T47D (cell line): ENCODE results near the gene CRISP1.
"Not testable (repeated sequence)": the region's sequence is repeated elsewhere in the genome, so short reads cannot be mapped to it uniquely, and the experiment has no call there.

Experiments used
- DNase-seq, 2 experiments: peaks; one replicate each; pipeline versions ENCODE4 v3.0.0 to v3.0.0-alpha.2; 2011 to 2012; ENCODE audit warnings: low read depth in 1 of 2, low spot score in 1 of 2
- JUND ChIP-seq: IDR thresholded peaks from 2 replicates; pipeline ENCODE4 v1.6.1; 2012; ENCODE audit warnings: low read depth
- in situ Hi-C: cut with HindIII; loops from 2 replicates; pipeline ENCODE4 v1.10.0; 2016; ENCODE audit warnings: low sequenced_read_pairs, low pct_unique_long_range_greater_than_20kb

The CRISP1 gene

GRCh38 chr6:49826743-49827406 is 39.5 kb downstream of the CRISP1 start:
- no peak for TF ChIP-seq JUND

DNA sequence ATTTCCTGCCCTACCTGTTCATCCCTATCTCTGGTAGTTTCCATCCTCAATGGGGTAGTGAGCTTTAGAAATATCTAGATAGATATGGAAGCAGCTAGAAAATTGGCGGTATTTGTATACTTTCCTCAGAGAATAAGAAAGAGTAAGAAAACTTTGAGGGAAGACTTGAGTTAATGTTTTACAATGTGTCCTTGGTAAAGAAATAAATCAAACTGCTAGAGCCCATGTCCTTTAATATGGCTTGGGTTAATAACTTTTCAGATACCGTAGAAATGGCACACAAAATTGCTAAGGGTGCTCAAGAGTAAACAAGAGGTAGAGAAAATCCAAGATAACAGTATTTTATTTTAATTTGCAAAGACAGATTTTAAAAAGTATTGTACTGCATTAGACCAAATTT is 51.2 kb downstream of the CRISP1 start:
- in situ Hi-C loops: no loop called here
- DNase-seq: no peak
- TF ChIP-seq JUND: no peak

More at GRCh38 chr6:49826743-49827406, 39.5 kb downstream of the CRISP1 start:
- no peak for DNase-seq
- in situ Hi-C loops: no loop called here

DNA sequence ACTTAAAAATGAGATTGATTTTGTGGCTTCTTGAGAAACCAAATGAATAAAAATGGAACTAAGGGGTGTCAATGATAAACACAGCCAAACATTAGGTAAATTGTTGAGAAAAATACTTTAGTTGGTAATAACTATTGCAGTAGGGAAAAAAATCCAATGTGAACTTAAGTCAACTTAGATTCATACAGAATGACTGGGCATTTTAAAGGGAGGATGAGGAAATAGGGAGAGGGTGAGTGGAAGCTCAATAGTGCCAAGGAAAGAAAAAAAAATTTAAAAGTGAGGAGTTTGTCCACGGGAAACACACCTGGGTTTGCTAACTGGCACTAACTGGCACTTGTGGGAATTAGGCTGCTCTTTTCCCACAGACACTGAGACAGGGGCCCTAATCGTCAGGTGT is 53.1 kb downstream of the CRISP1 start:
- no peak for DNase-seq
- no peak for TF ChIP-seq JUND
- in situ Hi-C loops: no loop called here

DNA sequence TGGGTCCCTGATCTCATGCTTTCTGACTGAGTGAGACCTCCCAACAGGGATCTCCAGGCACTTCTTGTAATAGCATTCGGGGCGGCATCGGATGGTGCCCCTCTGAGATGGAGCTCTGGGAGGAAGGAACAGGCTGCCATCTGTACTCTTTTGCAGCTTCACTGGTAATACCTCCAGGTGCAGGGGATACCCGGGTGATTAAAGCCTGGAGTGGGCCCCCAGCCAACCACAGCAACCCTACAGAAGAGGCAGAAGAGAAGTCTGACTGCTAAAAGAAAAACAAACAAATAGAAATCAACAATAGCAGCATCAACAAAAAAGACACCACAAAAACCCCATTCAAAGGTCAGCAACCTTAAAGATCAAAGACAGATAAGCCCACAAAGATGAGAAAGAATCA is 60.2 kb downstream of the CRISP1 start:
- no peak for TF ChIP-seq JUND
- in situ Hi-C loops: no loop called here

GRCh38 chr6:49805246-49805645 is 61.1 kb downstream of the CRISP1 start:
- TF ChIP-seq JUND: no peak
- no peak for DNase-seq
- in situ Hi-C loops: no loop called here

More for the DNA sequence above, 60.2 kb downstream of the CRISP1 start:
- DNase-seq: no peak

DNA sequence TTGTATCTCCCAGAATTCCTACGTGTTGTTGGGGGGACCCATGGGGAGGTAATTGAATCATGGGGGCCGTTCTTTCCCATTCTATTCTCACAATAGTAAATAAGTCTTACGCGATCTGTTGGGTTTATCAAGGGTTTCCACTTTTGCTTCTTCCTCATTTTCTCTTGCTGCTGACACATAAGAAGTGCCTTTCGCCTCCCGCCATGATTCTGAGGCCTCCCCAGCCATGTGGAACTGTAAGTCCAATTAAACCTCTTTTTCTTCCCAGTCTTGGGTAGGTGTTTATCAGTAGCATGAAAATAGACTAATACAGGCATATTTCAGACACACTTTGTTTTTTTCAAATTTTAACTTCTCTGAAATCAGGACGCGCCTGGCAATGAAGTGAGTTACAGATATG is 64.8 kb downstream of the CRISP1 start:
- DNase-seq: no peak
- in situ Hi-C loops: no loop called here
- no peak for TF ChIP-seq JUND

DNA sequence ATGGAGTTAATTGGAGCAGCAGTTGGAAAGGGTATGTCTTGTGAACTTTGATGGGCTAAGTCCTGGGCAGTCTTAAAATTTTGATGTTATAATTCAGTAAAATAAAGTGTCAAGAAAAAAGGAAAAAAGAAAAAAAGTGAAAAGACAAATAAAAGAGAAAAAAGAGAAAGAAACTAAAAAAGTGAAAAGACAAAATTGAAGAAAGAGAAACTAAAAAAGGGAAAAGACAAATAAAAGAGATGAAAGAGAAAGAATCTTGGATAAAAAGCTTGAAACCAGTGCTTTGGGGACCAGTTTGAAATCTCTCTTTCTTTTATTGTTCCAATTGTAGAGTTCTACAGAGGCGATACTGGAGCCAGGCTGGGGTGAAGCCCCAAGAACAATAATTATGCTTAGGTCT is 67.2 kb downstream of the CRISP1 start:
- TF ChIP-seq JUND: no peak
- in situ Hi-C loops: no loop called here
- no peak for DNase-seq

DNA sequence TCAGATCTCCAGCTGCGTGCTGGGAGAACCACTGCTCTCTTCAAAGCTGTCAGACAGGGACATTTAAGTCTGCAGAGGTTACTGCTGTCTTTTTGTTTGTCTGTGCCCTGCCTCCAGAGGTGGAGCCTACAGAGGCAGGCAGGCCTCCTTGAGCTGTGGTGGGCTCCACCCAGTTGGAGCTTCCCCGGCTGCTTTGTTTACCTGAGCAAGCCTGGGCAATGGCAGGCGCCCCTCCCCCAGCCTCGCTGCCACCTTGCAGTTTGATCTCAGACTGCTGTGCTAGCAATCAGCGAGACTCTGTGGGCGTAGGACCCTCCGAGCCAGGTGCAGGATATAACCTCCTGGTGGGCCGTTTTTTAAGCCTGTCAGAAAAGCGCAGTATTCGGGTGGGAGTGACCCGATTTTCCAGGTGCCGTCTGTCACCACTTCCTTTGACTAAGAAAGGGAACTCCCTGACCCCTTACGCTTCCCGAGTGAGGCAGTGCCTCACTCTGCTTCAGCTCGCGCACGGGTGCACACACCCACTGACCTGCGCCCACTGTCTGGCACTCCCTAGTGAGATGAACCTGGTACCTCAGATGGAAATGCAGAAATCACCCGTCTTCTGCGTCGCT is 69.4 kb downstream of the CRISP1 start:
- DNase-seq, in situ Hi-C loops: not testable (repeated sequence)

DNA sequence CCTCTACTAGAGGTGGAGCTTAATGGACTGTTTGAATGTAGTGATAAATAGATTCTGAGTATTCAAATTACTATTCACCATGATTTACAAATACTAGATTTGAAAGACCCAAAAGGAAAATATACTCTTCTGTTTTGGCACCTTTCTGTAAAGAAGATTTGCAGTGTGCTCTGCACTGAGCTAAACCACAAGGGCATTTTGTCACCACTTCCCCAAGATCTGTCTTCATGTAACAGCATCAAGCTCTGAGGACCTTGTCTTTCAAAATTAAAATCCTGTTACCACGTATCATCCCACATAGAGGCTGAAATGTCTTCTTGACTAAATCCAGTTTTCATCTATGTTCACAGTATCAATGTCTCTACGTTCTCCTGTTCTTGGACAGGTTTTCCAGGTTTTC is 76.0 kb downstream of the CRISP1 start:
- in situ Hi-C loops: no loop called here
- DNase-seq: peak in 1 of 2 experiments; percentile 24

DNA sequence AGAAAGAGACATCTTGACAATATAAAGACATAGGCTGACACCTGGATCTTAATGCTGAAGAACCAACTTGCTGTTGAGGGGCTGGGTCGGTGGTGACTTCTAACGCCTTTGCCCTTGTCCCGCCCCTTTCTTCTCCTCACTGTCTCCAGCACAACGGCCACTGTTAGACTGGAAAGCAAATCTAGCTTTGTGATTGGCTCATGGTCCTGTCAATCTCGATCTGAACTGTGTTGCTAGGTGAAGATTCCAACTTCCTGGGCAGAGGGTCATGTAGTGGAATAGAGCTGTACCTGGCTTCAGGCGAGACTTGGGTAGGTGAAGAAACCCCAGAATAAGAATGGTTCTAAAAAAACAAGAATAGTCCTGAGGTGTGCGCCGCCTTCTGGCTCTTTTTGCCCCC is 79.2 kb downstream of the CRISP1 start, which contains the start of gene PGK2:
Gene PGK2 (minus strand): TSS at position 110 of the 400 bp plus-strand sequence. CDS start 98 bp downstream, at position 12.
- in situ Hi-C loops: no loop called here
- no peak for TF ChIP-seq JUND

More for the DNA sequence above, 76.0 kb downstream of the CRISP1 start:
- no peak for TF ChIP-seq JUND

GRCh38 chr6:49784272-49784671 is 82.1 kb downstream of the CRISP1 start:
- in situ Hi-C loops: no loop called here
- no peak for TF ChIP-seq JUND

More for the DNA sequence above, 79.2 kb downstream of the CRISP1 start, which contains the start of gene PGK2:
- DNase-seq: peak in 1 of 2 experiments; percentile 77

More at GRCh38 chr6:49784272-49784671, 82.1 kb downstream of the CRISP1 start:
- no peak for DNase-seq
